ENCODE data around the gene TLR10. TPM values are rescaled to one million over a fixed set of nuclear protein-coding genes. Genes with fewer than 3 reads are reported as not detected.
"Not testable (repeated sequence)": the region's sequence is repeated elsewhere in the genome, so short reads cannot be mapped to it uniquely, and the experiment has no call there.

The TLR10 gene
- total and polyA plus RNA-seq, 3 donors from 2014 or later = 0.06 to 0.21 TPM; not detected in 1

DNA sequence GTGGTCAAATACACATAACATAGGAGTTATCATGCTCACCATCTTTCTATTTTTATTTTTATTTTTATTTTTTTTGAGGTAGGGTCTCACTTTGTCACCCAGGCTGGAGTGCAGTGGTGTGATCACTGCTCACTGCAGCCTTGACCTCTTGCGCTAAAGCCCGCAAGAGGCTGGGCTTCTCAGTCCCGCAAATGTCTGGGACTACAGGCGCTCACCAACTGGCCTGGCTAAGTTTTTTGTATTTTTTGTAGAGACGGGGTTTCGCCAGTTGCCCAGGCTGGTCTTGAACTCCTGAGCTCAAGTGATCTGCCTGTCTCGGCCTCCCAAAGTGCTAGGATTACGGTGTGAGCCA lies 295 bp upstream of the TLR10 start:
- H3K4me3 ChIP-seq = no peak overlapping the region
- no peak overlapping the region for H3K27ac ChIP-seq
- H3K36me3 ChIP-seq (ENCODE audit: low read depth, missing control alignments) = no peaks in the 10 kb centered on the region
- DNase-seq = no peak
- no peaks in the 10 kb centered on the region for H3K4me1 ChIP-seq
- no peaks in the 10 kb centered on the region for H3K9me3 ChIP-seq
- intact Hi-C loops (cut with DNase I; ENCODE audit: low total_unique reads) = no loop called here
- H3K27me3 ChIP-seq = no peaks in the 10 kb centered on the region
- no peak for TF ChIP-seq POLR2A (IDR thresholded peaks at IDR 0.05)
- TF ChIP-seq, protein P1, sequence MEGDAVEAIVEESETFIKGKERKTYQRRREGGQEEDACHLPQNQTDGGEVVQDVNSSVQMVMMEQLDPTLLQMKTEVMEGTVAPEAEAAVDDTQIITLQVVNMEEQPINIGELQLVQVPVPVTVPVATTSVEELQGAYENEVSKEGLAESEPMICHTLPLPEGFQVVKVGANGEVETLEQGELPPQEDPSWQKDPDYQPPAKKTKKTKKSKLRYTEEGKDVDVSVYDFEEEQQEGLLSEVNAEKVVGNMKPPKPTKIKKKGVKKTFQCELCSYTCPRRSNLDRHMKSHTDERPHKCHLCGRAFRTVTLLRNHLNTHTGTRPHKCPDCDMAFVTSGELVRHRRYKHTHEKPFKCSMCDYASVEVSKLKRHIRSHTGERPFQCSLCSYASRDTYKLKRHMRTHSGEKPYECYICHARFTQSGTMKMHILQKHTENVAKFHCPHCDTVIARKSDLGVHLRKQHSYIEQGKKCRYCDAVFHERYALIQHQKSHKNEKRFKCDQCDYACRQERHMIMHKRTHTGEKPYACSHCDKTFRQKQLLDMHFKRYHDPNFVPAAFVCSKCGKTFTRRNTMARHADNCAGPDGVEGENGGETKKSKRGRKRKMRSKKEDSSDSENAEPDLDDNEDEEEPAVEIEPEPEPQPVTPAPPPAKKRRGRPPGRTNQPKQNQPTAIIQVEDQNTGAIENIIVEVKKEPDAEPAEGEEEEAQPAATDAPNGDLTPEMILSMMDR (IDR thresholded peaks at IDR 0.05) = no peak
- WGBS, 2 donors = 77 to 78% methylated on average over 8 of the region's 8 CpGs

DNA sequence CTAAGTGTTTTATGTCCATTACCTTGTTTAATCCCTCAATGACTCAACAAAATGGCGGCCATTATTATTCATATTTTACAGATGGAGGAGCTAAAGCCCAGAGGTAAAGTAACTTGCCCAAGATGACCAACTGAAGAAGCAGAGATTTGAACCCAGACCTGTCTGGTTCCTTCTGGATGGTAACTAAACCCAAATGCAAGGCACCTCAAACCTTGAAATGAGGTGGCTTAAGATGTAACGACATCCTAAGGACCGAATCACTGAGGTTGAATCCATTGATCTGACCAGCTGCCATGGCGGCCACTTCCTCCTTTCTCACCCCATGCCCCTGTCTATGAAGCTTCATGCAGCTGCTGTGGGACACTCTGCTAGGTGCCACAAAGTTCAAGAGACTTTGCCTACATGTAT lies 932 bp downstream of the TLR10 start:
- Histone ChIP-seq H3K4me3 (no peak overlapping the region), H3K27ac (no peak overlapping the region), H3K9me3 (no peaks in the 10 kb centered on the region), H3K27me3 (no peaks in the 10 kb centered on the region), H3K4me1 (no peaks in the 10 kb centered on the region), H3K36me3 (ENCODE audit: low read depth, missing control alignments) (no peaks in the 10 kb centered on the region)
- WGBS, 2 donors = 77 to 82% methylated on average over 4 of the region's 4 CpGs
- TF ChIP-seq POLR2A (IDR thresholded peaks at IDR 0.05) = no peak
- TF ChIP-seq, protein P1 (IDR thresholded peaks at IDR 0.05) = no peak
- intact Hi-C loops (cut with DNase I; ENCODE audit: low total_unique reads) = no loop called here
- DNase-seq = no peak

DNA sequence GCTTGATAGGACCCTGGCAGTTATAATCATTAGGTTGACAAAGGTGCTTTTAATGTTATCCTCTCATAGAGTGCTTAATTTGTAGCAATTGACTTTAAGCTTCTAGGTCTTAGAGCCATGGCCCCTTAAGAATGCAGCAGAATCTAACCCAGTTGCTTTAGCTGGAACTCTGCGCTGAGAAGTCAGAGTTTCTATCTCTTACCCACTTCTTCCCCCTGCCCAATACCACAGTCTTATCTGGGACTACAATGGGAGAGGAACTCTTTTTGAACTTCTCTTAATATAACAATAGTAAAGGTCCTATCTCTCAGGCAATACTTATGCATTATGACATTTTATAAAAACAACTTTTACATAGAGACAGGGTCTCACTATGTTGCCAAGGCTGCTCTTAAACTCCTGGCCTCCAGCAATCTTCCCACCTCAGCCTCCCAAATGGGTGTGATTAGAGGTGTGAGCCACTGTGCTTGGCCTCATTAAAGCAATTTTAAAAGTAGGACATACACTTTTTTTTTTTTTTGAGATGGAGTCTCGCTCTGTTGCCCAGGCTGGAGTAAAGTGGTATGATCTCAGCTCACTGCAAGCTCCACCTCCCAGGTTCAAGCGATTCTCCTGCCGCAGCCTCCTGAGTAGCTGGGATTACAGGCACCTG lies 1.8 kb downstream of the TLR10 start:
- no peak for DNase-seq
- 91 to 94% methylated on average over 4 of the region's 4 CpGs for WGBS, 2 donors
- intact Hi-C loops (cut with DNase I; ENCODE audit: low total_unique reads) = no loop called here
- TF ChIP-seq POLR2A (IDR thresholded peaks at IDR 0.05) = no peak
- TF ChIP-seq, protein P1 (IDR thresholded peaks at IDR 0.05) = no peak
- no peak overlapping the region for H3K4me3 ChIP-seq
- no peak overlapping the region for H3K27ac ChIP-seq
- no peaks in the 10 kb centered on the region for H3K4me1 ChIP-seq
- H3K36me3 ChIP-seq (ENCODE audit: low read depth, missing control alignments) = no peaks in the 10 kb centered on the region
- H3K27me3 ChIP-seq = no peaks in the 10 kb centered on the region
- no peaks in the 10 kb centered on the region for H3K9me3 ChIP-seq

- TF ChIP-seq, protein P1 (IDR thresholded peaks at IDR 0.05) = no peak
- TF ChIP-seq POLR2A (IDR thresholded peaks at IDR 0.05) = no peak
- H3K27me3 ChIP-seq = no peaks in the 10 kb centered on the region
- DNase-seq = no peak
- WGBS, 2 donors = 84 to 85% methylated on average over 5 of the region's 5 CpGs
- H3K4me3 ChIP-seq = no peak overlapping the region
- no peaks in the 10 kb centered on the region for H3K9me3 ChIP-seq
- H3K4me1 ChIP-seq = no peaks in the 10 kb centered on the region
- H3K36me3 ChIP-seq (ENCODE audit: low read depth, missing control alignments) = no peaks in the 10 kb centered on the region
- intact Hi-C loops (cut with DNase I; ENCODE audit: low total_unique reads) = no loop called here
- no peak overlapping the region for H3K27ac ChIP-seq
Measured at GRCh38 chr4:38779790-38780189, 3.0 kb downstream of the TLR10 start.

GRCh38 chr4:38777925-38778324 lies 4.9 kb downstream of the TLR10 start:
- DNase-seq; H3K27me3 ChIP-seq; H3K9me3 ChIP-seq; intact Hi-C loops (cut with DNase I; ENCODE audit: low total_unique reads); H3K4me3 ChIP-seq; H3K27ac ChIP-seq; H3K4me1 ChIP-seq; H3K36me3 ChIP-seq (ENCODE audit: low read depth, missing control alignments): not testable (repeated sequence)
- 85 to 88% methylated on average over 2 of the region's 2 CpGs for WGBS, 2 donors

Data from testis (tissue), 3 donors.